HG02798 (cell line): Measurements from ENCODE around the gene CD9.
"Not testable (repeated sequence)": the region's sequence is repeated elsewhere in the genome, so short reads cannot be mapped to it uniquely, and the experiment has no call there.

Experiments
- ATAC-seq: cut with Tn5 transposase; IDR thresholded peaks from one replicate; pipeline ENCODE4 v1.9.1; 2021; ENCODE audit warnings: mild to moderate bottlenecking; ENCODE audit not compliant: unreplicated experiment, poor library complexity

The CD9 gene

DNA sequence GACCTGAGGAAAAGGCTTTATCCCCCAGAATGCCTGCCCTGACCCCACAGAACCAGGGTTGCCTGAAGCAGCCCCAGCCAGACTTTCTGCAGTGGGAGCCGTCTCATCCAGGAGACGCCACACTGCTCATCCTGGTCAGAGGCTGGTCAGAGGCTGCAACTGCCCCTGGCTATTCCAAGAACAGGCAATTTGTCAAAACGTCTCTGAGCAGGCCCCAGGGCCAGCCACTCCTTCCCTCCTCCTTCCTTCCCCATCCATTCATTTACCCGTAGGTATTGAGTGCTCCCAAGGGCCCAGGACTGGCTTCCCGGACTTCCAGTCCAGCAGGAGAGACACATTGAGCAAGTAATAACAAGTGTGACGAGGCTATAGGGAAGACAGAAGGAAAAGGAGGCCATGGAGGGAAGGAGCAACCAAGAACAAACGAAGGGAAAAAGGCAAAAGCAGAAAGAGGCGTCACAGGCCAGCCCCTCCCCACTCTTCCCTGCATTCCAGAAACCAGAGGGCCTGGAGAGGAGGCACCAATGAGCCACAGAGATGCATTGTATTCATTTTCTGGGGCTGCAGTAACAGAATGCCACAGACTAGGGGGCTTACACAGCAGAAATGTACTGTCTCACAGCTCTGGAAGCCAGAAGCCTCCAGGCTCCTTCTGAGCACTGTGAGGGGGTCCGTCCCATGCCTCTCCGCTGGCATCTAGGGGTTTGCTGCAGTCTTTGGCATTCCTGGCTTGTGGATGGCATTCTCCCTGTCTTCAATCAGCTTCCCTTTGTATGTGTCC lies 21.0 kb upstream of the CD9 start:
- no peak for ATAC-seq

GRCh38 chr12:6180268-6181051 lies 19.7 kb upstream of the CD9 start:
- no peak for ATAC-seq

DNA sequence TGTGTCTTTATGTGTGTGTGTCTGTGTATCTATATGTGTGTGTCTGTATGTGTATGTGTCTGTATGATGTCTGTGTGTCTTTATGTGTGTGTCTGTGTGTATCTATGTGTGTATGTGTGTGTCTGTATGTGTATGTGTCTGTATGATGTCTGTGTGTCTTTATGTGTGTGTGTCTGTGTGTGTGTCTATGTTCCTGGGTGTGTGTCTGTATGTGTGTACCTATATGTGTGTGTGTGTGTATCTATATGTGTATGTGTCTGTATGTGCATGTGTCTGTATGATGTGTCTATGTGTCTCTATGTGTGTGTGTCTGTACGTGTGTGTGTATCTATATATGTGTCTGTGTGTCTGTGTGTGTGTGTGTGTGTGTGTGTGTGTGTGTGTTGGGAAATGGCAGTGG lies 19.0 kb upstream of the CD9 start:
- ATAC-seq: no peak

DNA sequence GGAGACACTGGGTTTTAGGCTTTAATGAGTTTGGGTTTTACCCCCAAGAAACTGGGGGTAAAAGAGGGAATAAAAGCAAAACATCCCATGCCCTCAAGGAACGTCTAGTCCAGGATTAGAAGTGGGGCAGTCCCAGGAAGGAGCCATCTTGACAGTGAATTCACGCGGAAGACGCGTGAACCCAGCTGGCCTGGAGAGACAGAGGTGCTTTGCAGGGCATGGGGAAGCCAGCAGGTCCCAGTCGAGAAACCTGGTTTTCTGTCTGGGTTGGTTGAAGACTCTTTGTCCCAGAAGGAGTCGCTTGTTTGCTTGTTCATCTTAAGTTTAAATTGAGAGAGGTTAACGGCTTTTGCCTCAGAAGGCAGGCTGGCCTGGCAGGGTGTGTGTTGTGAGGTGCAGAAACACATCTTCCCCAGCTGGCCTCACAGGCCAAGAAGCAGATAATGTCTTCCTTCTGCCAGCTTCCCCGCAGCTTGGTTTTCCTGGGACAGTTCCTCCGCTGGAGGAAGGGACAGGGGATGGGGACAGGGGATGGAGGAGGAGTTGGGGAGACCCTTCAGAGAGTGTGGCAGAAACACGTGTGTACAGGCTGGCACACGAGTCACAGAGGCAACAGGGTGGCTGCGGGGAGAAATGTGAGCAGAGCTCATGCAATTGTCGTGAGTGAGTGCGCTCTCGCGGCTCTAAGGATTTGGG lies 18.5 kb upstream of the CD9 start:
- no peak for ATAC-seq

GRCh38 chr12:6182279-6182898 lies 17.8 kb upstream of the CD9 start:
- ATAC-seq: no peak

DNA sequence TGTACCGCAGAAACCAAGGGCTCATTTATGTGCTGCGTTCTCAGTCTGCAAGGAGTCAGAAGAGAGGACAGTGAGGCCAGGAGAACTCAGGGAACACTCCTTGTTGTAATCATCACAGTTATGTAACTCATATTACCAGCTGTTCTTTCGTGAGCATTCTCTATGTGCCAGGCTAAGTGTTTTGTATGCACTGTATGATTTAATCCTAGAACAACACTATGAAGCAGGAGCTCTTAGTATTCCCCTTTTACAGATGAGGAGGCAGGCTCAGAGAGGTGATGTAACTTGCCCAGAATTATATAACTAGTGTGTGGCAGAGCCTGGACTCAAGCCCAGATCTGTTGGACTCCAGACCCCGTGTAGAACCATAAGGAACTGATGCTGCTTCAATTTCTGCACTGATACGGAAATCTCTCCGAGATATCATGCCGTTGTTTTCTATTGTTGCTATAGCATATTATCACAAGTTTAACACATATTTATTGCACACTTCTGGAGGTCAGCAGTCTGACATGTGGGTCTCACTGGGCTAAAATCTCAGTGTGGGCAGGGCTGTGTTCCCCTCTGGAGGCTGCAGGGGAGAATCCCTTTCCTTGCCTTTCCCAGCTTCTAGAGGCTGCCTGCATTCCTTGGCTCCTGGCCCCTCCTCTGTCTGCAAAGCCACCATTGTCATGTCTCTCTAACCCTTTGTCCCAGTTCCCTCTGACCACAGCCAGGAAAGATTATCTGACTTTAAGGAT lies 16.3 kb upstream of the CD9 start:
- no peak for ATAC-seq

GRCh38 chr12:6185961-6186827 lies 14.0 kb upstream of the CD9 start:
- no peak for ATAC-seq

- no peak for ATAC-seq
Observed at GRCh38 chr12:6187948-6188793, 12.0 kb upstream of the CD9 start.

DNA sequence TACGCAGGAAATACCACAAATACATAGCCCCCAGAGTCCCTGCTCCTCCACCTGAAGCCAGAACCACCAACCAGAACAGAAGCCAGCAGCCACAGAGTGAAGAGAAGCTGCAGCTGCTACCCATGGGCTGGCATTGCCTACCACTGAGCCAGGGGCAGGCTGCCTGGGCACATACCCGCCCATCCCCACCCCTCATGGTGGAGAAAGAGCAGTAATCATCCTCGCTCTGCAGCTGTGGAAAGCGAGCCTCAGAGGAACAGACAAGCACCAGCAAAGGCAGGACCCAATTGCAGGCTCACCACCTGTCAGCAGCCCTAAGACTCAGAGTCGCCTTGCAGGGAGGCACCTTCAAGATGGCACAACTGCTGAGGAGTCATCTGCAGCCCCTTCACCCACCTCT lies 11.2 kb upstream of the CD9 start:
- ATAC-seq: no peak

- ATAC-seq: not testable (repeated sequence)
Observed at GRCh38 chr12:6189952-6190598, 10.1 kb upstream of the CD9 start.

GRCh38 chr12:6190767-6191530 lies 9.3 kb upstream of the CD9 start:
- ATAC-seq: not testable (repeated sequence)

- ATAC-seq: no peak
Observed at GRCh38 chr12:6192604-6193380, 7.4 kb upstream of the CD9 start.

- ATAC-seq: no peak
Observed at GRCh38 chr12:6193853-6194815, 6.1 kb upstream of the CD9 start.

GRCh38 chr12:6195665-6196535 lies 4.3 kb upstream of the CD9 start:
- peak; percentile 65 for ATAC-seq
